ENCODE data around the gene MAP4K3.
"Not testable (repeated sequence)": the region's sequence is repeated elsewhere in the genome, so short reads cannot be mapped to it uniquely, and the experiment has no call there.

MAP4K3 gene

GRCh38 chr2:39368376-39368775 is 68.7 kb downstream of the MAP4K3 start:
- DNase-seq, result no peak

- no peak for DNase-seq
These were observed 74.5 kb downstream of the MAP4K3 start for GRCh38 chr2:39362595-39362994.

GRCh38 chr2:39361511-39361910 is 75.6 kb downstream of the MAP4K3 start:
- DNase-seq, result no peak

- DNase-seq, result not testable (repeated sequence)
These were observed 76.7 kb downstream of the MAP4K3 start for GRCh38 chr2:39360342-39360741.

- DNase-seq, result no peak
These were observed 77.5 kb downstream of the MAP4K3 start for GRCh38 chr2:39359453-39360038.

- no peak for DNase-seq
These were observed 80.0 kb downstream of the MAP4K3 start for GRCh38 chr2:39356922-39357639.

GRCh38 chr2:39350658-39351057 is 86.4 kb downstream of the MAP4K3 start:
- DNase-seq, result no peak

- DNase-seq, result no peak
These were observed 98.6 kb downstream of the MAP4K3 start for GRCh38 chr2:39338502-39338901.

GRCh38 chr2:39335930-39336329 is 101.2 kb downstream of the MAP4K3 start:
- DNase-seq, result no peak

- no peak for DNase-seq
These were observed 102.1 kb downstream of the MAP4K3 start for GRCh38 chr2:39334978-39335377.

- DNase-seq, result no peak
These were observed 102.6 kb downstream of the MAP4K3 start for GRCh38 chr2:39334529-39334928.

GRCh38 chr2:39326644-39327043 is 110.4 kb downstream of the MAP4K3 start:
- DNase-seq, result no peak

- DNase-seq, result no peak
These were observed 111.1 kb downstream of the MAP4K3 start for GRCh38 chr2:39325966-39326365.

- not testable (repeated sequence) for DNase-seq
These were observed 115.7 kb downstream of the MAP4K3 start for GRCh38 chr2:39321056-39322035.

GRCh38 chr2:39320162-39320561 is 116.9 kb downstream of the MAP4K3 start:
- no peak for DNase-seq

- no peak for DNase-seq
These were observed 123.5 kb downstream of the MAP4K3 start for GRCh38 chr2:39313575-39313974.

GRCh38 chr2:39311469-39311868 is 125.6 kb downstream of the MAP4K3 start:
- DNase-seq, result no peak

GRCh38 chr2:39308778-39309177 is 128.3 kb downstream of the MAP4K3 start:
- no peak for DNase-seq

GRCh38 chr2:39306626-39307025 is 130.5 kb downstream of the MAP4K3 start:
- no peak for DNase-seq

- DNase-seq, result no peak
These were observed 132.4 kb downstream of the MAP4K3 start for GRCh38 chr2:39304729-39305128.

- no peak for DNase-seq
These were observed 132.9 kb downstream of the MAP4K3 start for GRCh38 chr2:39304200-39304599.

- DNase-seq, result no peak
These were observed 135.7 kb downstream of the MAP4K3 start for GRCh38 chr2:39301352-39301751.

Measured in cerebellar nuclear complex (tissue), 1 donor.